ENCODE measurements around the gene SOCS2.
A peak's percentile ranks its signal among the peaks of the same experiment; 100 is the strongest.
"Not testable (repeated sequence)": the region's sequence is repeated elsewhere in the genome, so short reads cannot be mapped to it uniquely, and the experiment has no call there.

SOCS2 gene, protein sequence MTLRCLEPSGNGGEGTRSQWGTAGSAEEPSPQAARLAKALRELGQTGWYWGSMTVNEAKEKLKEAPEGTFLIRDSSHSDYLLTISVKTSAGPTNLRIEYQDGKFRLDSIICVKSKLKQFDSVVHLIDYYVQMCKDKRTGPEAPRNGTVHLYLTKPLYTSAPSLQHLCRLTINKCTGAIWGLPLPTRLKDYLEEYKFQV

DNA sequence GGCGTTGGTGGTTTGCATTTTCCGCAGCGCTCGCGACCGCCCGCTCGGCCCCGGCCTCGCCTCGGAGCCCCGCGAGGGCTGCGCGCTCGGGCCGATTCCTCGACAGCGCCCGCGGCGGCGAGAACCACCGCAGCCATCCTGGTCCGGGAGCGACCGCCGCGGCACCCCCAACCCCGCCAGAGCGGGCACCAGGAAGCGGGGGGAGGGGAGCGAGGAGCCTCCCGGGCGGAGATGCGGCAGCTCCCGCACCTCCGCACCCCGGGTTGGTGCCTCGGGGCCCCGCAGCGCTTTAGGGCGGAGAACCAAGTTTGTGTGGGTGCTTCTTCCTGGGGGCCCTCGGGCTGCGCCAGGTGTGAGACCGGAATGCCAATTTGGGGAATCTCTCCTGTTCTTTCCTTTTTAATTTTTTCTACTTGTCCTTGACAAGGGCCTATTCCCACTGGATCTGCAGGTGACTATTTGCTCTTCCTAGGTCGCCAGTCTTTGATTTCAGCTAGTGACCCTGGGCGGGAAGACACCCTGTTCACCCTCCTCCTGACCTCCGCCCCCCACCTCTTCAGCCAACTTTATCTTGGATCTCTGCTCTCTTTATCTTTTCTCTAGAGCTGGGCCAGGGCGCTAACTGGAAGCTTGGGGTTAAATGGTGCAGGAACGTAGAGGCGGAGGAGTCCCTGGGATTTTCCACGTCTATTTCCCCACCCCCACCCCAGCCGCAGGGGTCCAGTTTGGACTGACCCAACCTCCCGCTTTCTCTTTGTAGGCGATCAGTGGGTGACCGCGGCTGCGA lies at the start of gene SOCS2:
Gene SOCS2 (plus strand): TSS at position 751 of the 787 bp plus-strand sequence. CDS start 223 bp downstream, outside the sequence.
- peak; percentile 58 for DNase-seq

DNA sequence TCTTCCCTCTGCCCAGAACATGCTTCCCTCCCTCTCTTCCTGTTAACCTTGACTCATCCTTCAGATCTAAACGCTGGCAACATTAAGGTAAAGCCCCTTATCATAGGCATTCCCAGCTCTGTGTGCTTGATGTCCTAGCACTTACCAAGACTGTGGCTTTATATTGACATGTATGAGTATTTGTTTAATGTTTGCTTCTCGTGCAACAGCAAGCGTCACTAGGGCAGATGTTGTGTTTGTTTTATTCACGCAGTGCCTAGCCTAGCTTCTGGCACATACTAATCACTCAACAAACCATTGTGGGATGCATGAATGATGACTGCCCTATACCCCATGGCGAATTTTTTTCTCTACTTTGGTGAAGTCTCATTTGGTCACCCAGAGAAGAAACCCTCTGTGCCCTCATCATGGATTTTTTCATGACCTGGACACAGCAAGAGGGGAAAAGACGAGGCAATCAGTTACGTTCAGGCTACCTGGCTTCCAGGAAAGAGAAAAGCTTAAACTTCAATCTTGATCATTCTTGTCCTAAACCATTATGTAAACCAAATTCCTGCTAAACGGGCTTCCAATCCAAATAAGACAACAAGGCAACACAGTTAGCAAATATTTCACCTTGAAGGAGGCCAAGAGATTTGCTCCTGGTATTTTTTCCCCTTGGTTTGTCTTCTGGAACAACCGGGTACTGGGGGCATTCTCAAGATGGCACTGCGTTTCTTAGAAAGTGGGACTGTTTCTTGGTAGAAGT lies 47.9 kb upstream of the SOCS2 start:
- DNase-seq, result no peak

DNA sequence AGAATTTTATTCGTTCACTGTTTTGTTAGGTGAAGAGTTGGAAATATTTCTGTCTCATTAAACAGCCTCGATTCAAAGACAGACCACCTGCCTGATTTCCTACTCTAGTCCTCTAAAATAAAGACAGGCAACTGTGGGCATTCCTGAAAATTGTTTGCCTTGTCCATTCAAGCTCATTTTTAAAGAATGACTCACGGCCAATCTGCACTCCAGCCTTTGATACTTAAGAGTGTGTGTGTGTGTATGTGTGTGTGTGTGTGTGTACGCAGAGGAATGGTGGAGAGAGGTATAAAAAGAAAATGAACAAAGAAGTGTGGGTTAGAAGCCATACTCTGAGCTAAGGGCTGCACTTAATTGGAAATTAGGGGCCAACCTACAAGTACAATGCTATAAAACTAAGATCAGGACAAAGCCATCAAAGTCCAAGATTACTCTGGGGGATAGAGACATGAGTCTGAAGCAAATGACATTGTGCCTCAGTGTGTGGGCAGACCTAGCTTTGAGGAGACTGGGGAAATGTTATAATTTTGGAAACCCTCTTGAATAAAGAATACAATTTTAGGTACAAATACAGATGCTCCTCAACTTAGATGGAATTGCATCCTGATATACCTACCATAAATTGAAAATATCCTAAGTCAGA lies 45.6 kb upstream of the SOCS2 start:
- no peak for DNase-seq

DNA sequence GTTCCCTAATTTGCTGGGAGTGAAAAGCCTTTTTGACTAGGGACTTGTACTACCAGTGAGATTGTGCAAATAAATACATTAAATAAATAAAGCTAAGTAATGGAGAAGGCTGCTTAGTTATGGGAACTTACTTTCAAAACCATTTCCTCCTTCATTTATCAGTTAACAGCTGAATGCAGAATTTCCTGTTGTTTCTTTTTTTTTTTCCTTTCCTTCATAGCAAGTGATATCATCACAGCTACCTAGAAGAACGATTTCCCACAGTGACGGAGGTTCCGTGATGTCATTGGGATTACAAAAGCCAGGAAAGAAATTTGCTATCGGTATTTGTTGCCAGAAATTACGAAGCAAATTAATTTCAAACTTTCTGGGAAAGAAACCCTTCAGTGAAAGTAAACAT lies 42.1 kb upstream of the SOCS2 start:
- DNase-seq, result no peak

DNA sequence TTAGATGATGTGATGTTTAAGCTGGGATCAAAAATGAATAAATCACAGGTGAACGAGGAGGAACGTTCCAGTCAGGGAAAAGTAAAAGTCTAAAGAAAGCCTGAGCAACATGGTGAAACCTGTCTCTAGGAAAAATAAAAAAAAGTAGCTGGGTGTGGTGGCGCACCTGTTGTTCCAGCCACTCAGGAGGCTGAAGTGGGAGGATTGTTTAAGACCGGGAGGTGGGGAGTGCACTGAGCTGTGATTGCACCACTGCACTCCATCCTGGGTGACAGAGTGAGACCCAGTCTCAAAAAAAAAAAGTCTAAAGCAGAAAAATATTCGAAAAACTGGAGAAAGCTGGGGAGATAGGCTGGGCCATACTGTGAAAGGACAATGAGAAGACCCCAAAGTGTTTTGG lies 39.2 kb upstream of the SOCS2 start:
- DNase-seq, result no peak

DNA sequence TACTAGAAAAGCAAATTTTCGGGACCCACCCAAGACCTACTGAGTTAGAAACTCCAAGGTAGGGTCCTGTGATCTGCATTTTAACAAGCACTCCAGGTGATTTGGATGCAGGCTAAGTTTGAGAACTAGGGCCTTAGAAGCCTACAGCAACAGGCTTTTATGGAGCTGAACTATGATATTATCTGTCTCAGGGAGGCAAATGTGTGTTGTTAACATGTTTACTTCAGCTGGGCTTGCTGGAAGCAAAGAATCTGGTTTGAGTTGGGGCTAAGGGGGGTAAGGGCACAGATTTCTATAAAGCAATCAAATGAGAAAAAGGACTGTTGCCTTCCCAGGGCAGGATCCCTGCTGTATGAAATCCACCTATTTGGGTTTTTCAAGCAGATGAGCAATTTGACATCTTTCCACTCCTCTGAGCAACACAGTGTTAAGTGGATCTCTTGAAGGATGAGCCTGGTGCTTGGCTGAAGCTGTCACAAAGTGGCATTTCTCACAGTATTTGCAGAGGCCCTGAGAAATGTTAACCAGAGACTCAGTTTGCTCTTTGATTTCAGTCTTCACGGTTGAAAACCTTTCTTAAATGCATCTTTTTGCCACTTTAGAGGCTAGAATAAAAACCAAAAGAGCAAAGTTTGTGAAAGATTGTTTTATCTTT lies 36.2 kb upstream of the SOCS2 start:
- no peak for DNase-seq

DNA sequence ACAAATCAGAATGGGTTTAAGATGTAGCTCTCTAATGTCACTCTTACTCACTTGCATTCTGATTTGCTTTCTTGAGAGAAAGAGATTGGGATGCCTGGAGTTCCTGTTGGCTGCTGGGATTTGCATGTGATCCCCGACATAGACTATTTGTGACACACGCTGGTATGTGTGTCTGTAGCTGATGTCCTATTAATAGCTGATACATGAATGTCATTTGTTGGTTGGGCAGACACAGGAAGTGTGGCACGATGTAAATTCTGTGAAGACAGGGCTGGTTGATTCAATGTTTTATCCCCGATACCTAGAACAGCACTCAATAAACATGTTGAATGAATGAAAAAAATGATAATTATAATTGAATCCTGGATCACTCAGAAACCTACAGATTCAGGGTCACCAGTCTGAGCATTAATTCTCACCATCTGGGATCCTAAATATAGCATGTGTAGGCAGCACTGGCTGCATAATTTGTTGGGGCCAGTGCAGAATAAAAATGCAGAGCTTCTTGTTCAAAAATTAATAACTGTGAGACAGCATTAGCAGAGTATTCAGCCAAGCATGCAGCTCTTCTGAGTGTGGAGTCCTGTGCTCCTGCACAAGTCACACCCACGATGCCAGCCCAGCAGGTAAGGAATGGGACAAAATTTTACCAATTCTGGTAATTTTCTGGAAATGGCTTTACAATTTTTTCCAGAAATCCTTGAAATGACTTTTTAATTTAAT lies 35.5 kb upstream of the SOCS2 start:
- DNase-seq, result no peak

DNA sequence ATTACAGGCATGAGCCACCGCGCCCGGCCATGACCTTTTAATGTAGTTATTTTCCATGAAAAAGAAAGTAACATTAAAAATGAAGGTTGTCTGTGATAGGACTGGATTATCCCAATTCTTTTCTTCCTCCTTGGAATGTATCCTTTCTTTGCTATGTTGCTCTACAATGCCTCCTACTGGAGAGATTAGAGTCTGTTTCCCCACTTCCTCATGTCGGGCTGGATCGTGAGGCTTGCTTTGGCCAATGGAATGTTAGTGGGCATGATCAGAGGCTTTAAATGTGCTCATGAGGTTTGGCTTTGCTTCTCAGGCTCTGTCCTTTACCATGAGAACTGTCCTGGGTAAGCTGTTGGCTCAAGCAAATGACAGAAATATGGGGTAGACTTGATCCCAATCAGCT lies 34.7 kb upstream of the SOCS2 start:
- no peak for DNase-seq

DNA sequence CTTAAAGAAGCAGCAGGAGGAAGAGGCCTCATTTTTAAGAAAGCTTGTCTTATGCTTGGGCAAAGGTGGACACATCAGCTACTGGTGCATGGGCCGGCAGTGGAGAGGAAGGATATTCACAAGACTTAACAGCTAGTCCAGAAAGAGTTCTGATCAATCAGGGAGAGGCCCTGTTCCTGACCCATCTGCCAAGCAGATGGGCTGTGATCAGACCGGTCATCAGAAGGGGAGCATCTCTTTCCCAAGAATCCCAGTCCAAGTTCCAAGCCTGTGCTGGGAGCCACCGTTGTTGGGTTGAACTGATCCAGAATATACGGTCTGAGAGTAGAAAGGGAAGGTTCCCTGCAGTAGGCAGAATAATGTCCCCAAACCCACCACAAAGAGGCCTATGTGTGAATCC lies 32.7 kb upstream of the SOCS2 start:
- no peak for DNase-seq

DNA sequence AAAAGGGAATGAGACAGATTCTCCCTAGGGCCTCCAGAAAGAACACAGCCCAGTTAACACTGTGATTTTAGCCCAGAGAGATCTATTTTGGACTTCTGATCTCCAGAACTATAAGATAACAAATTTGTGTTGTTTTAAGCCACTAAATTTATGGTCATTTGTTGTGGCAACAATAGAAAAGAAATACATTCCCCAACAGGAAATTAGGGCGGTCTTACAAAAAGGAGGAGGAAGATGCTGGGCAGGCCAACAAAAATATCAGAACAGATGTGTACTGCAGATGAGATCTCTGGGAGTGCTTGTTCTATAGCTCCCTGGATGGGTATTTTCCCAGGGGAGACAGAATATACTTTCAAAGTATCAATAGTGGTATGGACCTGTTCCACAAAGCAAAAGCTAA lies 32.0 kb upstream of the SOCS2 start:
- DNase-seq, result no peak

DNA sequence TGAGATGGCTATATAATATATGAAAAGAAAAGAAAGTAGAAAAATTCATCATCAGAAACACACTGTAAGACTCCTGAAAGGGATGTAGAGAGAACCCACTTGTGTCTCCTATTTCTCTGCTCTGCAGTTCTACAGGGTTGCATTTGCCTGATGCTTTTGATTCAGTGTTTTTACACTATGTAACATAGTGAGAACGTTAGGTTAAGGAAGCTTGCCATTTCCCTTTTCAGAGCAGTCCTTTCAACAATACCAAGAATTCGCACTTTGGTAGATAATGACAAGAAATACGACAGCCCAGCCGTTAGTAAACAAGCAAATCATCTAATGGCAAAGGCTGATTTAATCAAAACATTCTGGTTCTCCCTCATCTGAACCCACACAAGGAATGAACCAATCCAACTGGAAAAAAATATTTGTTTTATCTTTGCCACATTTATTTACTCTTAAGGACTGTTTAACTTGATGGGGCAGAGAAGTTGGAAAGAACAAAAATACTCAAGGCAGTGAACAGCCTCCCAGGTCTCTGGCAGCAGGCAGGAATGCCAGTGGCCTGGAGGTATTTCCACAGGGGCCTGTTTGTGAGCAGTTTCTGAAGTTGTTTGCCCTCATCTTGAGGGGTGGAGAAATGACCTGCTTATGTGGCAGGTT lies 30.8 kb upstream of the SOCS2 start:
- DNase-seq, result no peak

DNA sequence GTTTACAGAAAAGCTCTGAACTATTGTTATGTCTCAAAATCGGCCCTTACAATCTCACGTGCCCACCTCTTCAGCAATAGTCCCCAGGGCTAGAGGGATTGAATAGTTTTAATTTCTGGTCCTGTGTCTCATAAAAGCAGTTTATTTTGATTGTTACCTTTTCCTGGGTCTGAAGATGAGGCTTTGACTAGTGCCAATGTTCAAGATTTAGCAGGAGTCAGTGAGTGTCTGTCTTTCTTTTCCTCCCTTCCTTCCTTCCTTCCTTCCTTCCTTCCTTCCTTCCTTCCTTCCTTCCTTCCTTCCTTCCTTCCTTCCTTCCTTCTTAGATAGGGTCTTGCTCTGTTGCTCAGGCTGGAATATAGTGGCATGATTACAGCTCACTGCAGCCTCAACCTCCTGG lies 24.7 kb upstream of the SOCS2 start:
- DNase-seq, result no peak

DNA sequence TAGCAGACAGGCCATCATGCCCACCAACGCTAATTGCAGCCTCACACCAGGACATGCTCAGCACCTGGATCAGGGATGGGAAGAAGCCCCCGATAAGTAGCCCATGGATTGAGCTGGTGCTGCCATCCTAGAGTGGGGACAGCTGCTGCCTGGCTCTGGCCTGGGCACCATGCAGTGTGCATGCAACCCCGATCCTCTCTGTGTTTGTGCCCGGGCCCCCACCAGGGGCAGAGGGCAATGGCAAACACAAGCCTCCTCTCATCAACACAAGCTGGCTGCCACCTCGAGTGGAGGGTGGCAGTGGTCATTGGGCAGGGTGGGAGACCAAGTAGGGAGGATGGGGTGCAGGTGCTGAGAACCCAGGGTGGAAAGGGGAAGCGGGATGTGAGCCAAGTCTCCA lies 23.3 kb upstream of the SOCS2 start:
- no peak for DNase-seq

DNA sequence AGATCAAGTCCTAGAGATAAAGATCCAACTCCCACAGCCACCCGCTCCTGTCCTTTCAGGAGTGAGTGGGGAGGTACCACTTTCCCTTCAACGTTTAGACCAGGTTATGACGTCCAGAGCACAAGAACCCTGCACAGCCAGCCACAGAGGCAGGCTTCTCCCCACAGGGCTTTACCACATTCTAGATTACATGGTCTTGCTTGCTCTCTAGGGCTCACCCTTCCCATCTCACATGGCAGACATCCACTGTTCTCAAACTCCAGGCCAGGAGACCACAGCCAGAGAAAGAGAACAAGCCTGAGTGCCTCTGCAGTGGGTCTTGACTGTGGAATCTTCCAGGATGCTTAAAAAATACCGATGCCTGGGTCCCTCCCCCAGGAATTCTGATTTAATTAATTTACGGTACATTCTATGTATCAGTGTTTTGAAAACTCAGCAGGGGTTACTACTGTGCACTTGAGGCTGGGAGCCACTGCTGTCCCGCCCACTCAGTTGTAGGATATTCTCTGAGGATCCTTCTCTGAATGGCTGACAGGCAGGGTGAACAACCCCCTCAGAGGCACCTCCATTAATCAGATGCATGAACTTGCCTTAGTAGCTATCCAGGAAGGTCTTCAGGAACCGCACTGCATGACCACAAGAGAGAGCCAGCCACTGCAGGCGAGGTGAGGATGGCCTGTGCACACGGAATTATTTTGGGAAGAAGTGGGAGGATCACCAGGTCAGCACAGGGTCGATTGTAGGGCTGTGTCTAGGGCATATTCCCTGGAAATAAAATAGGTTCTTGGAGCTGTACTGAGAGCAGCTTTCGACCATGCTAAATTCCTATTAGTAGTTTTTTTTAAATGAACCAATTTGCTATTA lies 21.5 kb upstream of the SOCS2 start:
- DNase-seq, result no peak

DNA sequence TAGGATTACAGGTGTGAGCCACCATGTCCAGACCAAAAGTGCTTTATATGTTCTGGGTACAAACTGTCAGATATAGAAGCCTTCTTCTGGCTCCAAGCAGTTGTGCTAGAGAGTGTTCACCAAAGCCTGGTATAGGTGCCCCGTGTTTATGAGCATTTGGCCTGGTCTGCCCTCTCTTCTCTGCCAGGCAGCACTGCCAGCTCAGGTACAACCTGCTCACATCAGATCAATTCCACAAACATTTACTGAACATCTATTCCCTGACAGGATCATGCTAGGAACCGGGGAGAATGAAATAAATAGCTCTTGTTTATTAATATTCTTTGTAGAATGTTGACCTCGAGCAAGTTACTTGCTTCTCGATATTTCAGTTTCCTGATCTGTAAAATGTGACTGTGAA lies 20.0 kb upstream of the SOCS2 start:
- DNase-seq, result no peak

DNA sequence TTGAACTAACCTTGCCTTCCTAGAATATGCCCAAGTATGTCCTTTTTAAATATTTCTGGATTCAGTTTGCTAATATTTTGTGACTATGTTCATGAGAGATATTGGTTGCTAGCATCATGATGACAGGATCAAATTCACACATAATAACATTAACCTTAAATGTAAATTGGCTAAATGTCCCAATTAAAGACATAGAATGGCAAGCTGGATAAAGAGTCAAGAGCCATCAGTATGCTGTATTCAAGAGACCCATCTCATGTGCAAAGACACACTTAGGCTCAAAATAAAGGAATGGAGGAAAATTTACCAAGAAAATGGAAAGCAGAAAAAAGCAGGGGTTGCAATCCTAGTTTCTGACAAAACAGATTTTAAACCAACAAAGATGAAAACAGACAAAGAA lies 14.6 kb upstream of the SOCS2 start:
- not testable (repeated sequence) for DNase-seq

DNA sequence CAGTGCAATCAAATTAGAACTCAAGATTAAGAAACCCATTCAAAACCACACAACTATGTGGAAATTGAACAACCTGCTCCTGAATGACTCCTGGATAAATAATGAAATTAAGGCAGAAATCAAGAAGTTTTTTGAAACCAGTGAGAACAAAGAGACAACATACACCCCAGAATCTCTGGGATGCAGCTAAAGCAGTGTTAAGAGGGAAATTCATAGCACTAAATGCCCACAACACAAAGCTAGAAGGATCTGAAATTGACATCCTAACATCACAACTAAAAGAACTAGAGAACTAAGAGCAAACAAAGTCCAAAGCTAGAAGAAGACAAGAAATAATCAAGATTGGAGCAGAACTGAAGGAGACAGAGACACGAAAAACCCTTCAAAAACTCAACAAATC lies 13.8 kb upstream of the SOCS2 start:
- DNase-seq, result not testable (repeated sequence)

DNA sequence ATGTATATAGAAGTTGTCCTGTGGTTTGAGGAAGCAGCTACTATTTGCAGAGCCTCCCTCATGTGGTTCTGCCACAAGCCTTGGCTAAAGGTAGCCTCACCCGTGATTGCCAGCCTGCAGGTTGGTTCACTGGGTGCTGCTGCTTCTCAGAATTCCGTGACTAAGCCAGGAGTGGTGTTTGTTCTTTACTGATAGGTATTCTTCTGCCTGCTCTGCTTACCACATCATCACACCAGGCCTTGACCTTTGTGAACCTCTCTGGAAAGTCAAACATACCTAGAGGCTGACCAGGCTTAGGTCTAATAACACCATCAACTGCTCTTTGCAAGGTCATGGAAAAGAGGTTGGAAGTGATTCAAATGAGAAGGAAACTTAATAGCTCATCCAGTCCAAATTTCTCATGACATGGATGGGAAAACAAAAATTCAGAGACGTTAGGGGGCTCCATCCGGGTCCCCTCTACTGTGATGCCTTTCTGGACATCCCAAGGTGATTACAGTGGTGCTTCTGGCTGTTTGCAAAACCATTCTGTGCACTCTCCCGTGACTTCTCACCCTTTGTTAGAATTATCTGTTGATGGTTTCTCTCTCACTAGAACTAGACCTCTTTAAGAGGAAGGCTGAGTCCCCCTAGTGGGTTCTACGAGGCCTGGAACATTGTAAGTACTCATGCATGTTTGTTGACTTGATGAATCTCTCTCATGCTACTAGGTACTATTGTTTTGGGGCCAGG lies 8.5 kb upstream of the SOCS2 start:
- peak; percentile 24 for DNase-seq

DNA sequence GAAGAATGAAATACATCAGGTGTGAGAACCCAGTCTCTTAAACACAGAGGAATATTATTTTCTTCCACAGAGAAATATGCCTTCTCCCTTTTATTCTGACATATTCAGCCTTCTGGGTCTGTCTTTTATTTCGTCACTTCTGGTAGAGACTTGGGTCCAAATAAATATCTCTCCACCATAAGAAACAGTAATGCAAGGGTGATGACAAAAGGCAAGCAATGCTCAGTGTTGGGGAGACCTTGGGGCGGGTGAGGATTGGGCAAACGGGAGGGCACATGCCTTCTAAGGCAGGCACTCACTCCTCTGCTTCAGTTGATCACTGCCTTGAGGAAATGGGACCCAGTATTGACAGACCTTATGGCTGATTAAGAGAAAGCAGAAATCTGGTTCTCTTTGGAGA lies 6.7 kb upstream of the SOCS2 start:
- DNase-seq, result no peak

DNA sequence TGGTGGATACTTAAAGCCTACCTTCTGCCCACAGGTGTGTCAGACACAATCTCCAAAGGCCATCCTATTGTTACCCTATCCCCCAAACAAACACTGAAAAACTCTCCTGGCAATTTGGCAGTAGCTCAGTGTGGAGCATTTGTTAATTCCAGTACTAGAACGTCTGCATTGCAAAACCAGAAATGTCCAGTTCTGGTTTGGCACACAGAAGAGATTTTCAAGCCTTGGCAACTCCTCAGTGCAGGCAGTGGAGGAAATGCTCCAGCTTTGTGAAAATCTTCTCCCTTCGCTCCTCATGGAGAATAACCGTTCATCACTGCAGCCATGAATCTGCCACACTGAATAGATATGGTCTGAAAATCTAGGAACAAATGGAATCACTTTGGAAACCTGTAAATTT lies 5.3 kb upstream of the SOCS2 start:
- DNase-seq, result no peak
